Stimulated activated CD4-positive, alpha-beta T cell treated with anti-CD3 and anti-CD28 coated beads, Interleukin-12 subunit alpha, Interleukin-12 subunit beta, amount 100 ng/mL, for 24 hours (primary cell): ENCODE results near the gene RRP36.
A peak's percentile ranks its signal among the peaks of the same experiment; 100 is the strongest.
"Not testable (repeated sequence)": the region's sequence is repeated elsewhere in the genome, so short reads cannot be mapped to it uniquely, and the experiment has no call there.

Experiments used
- DNase-seq, 2 experiments: peaks; one replicate each; pipeline ENCODE4 v3.0.0-alpha.2; 2020; ENCODE audit warnings: low read depth in 2 of 2

RRP36 gene

DNA sequence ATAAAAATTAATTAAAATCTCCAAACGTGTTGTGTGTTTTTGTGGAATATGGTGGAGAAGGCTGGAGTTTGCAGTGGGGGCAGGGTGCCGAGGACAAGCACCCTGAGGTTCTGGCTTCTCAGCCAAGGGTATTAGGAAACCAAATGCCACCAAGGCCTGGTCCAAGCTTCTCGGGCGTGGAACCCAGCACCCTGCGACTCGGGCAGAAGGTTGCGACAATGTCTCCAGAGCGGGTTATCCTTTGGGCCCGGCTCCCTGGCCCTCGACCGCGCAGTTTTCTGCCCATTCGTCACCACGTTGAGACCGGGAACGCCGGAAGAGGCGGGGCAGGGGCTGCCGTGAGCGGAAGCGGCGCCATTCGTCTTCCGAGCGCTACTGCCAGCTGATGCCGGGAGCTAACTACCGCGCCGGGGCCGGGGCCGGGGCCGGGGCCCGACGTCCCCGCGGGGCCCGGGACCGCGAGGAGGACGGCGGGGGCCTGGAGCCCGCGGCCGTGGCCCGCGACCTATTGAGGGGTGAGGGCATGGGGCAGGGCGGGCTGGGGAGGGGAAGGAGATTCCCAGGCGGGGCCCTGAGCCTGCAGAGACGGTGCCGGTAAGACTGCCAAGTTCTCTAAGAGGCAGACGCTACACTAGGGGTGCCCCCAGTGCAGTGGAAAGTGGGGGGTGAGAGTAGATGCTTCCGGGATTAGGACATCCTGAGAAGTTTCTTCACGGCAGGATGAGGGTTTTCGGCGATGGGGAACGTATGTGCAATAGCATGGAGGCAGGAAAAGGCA is at the start of gene RRP36:
TSS of gene RRP36 (plus strand) at position 354 of the 778 bp plus-strand sequence. CDS start at position 386, 32 bp downstream.
- peak; percentile 62 to 69 for DNase-seq

DNA sequence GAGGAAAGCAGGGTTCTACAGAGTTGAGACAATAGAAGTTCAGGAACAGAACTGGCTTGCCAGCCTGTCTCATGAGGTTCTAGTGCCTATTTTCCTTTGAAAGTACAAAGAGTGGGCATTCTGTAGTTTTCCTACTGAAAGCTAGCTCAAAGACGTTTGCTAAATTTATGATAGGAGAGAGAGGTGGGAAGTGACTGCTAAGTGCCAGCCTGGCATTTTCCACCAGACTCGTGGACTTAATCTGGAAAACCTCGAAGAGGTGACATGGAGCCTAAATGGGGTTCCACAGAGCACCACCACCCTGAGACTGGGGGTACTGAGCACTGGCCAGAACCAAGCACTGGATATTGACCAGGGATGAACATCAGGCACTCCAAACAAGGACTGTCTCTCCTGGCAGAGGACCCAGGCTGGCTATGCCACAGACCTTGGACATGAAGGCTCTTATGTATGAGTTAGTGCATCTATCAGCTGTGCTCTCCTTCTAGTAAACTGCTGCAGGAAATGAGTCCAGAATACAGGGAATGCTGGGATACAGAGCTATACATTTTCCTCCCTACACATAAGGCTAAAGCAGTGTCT is 49.6 kb upstream of the RRP36 start:
- DNase-seq = no peak

GRCh38 chr6:42973926-42974325 is 47.5 kb upstream of the RRP36 start:
- no peak for DNase-seq

- DNase-seq = no peak
Measured at GRCh38 chr6:42974919-42975505, 46.4 kb upstream of the RRP36 start.

DNA sequence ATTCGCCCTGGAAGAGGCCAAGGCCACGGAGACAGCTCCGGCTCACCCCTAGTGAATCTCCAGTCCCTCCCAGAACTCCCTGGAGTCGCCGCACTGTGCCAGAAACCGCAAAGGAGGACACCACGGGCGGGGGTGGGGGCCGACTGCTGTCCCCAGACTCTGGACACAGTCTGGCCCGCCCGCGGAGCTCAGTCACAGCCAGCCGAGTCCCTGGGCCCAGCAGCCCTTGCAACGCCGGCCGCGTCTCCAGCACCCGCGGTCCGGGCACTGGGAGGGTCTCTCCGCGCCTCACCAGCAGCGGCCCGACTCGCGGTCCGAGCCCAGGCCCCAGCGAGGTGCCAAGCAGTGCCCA is 43.0 kb upstream of the RRP36 start:
- DNase-seq = no peak

DNA sequence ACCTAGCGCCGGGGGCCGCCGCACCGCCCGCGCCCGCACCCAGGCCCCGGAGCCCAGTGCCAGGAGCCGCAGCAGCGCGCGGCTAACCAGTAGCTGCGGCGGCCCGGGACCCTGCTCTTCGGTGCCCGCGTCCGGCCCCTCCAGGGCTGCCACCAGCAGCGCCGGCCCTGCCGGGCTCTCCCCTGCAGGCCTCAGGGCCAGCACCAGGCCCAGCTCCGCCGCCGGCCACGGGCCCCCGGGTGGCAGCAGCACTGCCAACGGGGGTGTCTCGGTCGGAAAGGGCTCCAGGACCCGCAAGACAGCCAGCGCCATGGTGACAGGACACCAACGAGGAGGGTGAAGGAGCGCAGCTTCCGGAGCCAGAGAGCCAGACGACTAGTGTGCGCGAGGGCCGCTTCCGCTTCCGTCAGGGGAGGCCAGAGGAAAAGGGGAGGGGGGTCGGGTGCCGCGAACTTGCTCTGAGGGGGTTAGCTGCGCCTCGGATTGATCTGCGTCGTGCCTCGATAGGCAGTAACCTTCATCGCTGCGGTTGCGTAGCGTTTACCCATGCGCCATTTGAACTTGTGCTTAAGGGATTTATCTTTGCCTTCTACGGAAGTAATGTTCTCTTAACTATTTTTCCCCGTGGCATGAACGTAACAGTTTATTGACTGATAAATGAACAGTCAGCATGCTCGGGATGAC is 42.4 kb upstream of the RRP36 start, which contains the start of gene PEX6:
TSS of gene PEX6 (minus strand) at position 343 of the 684 bp plus-strand sequence. CDS start at position 312, 31 bp downstream.
- peak; percentile 85 to 90 for DNase-seq

DNA sequence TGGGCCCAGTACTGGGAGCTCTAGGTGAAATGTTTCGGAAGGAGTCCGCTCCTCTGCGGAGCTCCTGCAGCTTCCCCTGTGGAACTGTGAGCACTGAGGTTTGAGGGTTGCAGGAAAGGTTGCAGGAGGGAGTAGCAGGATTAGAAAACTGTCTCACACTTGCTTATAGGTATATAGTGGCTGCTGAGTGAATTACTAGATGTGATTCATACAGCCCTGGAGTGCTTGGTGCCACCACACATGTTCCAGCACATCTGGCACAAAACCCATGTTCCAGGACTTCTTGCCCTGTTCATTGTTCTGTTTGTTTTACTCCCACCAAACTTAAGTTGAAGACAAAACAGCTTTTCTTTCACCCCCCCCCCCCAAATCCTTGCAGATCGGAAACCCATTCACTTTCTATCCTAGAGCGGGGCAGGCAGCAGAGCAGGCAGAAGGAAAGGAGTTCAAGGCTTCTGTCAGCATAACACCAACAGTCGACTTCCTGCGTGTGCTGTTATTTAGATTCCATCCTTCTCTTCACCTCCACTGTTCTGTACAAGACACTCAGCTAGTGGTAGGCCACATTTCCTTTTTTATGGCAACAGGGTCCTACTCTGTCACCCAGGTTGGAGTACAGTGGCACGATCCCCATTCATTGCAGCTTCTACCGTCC is 41.8 kb upstream of the RRP36 start:
- no peak for DNase-seq

- DNase-seq = no peak
Measured at GRCh38 chr6:42981836-42982235, 39.6 kb upstream of the RRP36 start.

DNA sequence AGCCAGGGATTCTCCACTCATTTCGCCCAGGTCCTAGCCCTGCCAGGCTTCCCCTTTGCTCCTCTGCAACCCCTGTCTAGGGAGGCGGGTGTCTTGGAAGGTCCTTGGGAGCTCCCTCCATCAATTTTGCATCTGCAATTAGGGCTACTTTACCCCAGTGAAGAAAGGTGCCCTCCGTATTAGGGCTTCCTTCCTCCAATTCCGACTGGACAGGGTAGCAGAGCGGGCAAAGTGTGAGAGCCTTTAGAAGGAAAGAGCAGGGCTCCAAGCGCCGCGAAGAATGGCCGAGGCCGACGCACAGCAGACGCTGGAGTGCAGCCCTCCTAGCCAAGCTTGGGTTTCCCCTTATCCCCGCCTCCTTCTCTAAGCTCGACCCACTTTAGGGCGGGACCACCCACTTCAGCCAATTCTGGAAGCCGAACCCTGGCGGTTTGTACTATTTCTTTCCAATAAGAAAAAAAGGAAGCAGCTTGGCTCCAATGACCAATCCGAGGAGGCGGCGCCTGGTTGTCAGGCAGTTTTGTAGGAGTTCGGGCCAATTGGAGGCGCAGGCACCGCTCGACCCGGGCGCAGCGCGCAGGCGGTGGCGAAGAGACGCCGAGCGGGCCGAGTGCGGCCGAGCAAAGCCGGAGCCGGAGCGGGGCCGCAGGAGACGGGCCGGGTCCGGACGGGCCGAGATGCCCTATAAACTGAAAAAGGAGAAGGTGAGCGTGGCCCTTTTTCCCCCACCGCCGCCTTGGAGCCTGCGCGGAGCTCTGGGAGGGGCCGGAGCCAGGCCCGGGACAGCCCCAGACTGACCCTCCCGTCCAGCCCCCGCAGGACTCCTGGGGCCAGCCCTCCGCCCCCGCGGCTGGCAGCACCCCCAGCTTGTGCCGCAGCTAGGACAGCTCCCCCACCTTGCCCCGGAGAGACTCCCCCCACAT is 37.2 kb upstream of the RRP36 start, which contains the start of gene PPP2R5D:
TSS of gene PPP2R5D (plus strand) at position 570 of the 923 bp plus-strand sequence. CDS start at position 678, 108 bp downstream.
- peak; percentile 90 to 96 for DNase-seq

GRCh38 chr6:42984924-42985475 is 36.4 kb upstream of the RRP36 start:
- DNase-seq = no peak

DNA sequence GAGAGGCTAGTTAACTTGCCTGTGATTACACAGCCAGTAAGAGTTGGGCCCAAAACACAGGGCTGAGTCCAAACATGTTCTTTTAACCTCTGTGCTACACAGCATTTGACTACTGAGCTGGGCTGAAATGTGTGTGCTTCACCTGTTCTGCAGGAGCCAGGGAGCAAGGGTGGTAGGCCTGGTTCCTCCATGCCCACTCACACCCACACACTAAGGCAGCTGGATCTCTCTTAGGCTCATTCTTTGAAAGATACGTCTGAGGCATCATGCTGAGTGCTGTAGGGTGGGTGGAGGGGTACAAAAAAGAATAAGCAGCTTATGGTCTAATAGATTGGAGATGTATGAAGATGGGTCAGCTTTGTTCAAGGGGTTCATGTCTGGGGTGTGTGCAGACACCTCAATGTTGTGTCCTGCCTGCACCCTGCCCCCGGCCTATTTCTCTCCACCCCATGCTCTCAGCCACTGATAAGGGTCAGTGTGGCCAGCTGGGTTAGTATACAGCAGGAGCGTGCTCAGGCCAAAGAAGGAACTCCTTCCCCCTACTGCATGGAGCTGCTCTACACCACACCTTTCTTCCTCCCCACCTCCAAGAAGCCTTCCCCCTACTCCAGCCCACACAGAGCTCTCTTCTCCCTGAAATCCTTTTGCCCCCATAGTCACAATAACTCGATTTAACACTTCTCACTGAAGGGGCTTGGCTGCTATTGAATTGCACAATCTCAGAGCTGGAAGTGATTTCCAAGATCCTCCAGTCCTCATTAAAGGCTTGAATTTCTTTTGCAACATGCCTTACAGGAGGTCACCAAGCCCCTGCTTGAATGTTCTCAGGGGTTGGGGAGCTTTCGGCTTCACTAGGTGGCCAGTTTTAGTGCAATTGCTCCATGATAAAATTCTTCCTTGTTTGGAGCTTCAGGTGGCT is 33.6 kb upstream of the RRP36 start:
- DNase-seq = no peak

- DNase-seq = no peak
Measured at GRCh38 chr6:42988486-42989020, 32.9 kb upstream of the RRP36 start.

- DNase-seq = no peak
Measured at GRCh38 chr6:42989923-42990322, 31.5 kb upstream of the RRP36 start.

GRCh38 chr6:42993445-42993844 is 28.0 kb upstream of the RRP36 start:
- DNase-seq = no peak

- no peak for DNase-seq
Measured at GRCh38 chr6:42996513-42996912, 24.9 kb upstream of the RRP36 start.

GRCh38 chr6:42998205-42998604 is 23.2 kb upstream of the RRP36 start:
- DNase-seq = not testable (repeated sequence)

GRCh38 chr6:43001843-43002242 is 19.6 kb upstream of the RRP36 start:
- no peak for DNase-seq

GRCh38 chr6:43005844-43006243 is 15.6 kb upstream of the RRP36 start:
- DNase-seq = no peak

- no peak for DNase-seq
Measured at GRCh38 chr6:43006251-43006650, 15.2 kb upstream of the RRP36 start.
